Measurements from ENCODE around the gene RIBC2. TPM values are rescaled to one million over a fixed set of nuclear protein-coding genes. Genes with fewer than 3 reads are reported as not detected.
A peak's percentile ranks its signal among the peaks of the same experiment; 100 is the strongest.

The RIBC2 gene
- total RNA-seq, 4 donors from 2014 or later, result 0.94 to 1.1 TPM; not detected in 2

DNA sequence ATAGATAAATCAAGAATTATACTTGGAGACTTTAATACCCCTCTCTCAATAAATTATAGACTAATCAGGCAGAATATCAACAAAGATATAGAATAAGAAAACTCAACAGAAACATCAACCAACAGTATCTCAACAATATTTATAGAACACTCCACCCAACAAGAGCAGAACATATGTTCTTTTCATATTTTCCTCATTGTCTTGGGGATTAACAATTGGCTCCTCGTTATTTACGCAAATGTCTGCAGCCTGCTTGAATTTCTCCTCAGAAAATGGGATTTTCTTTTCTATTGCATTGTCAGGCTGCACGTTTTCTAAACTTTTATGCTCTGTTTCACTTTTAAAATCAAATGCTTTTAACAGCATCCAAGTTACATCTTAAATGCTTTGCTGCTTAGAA lies 52.1 kb downstream of the RIBC2 start:
- Histone ChIP-seq H3K27me3 (peaks cover 8% of the 10 kb centered on the region), H3K27ac (no peak overlapping the region), H3K9me3 (peaks cover 0 to 13% (median 0%) of the 10 kb centered on the region in 3 donors), H3K4me3 (no peak overlapping the region), H3K36me3 (no peaks in the 10 kb centered on the region), H3K4me1 (peaks cover 0 to 16% (median 0%) of the 10 kb centered on the region in 3 donors)
- TF ChIP-seq CTCF (IDR thresholded peaks at IDR 0.05), result no peak
- no peak for TF ChIP-seq POLR2AphosphoS5 (IDR thresholded peaks at IDR 0.05)
- TF ChIP-seq EP300 (IDR thresholded peaks at IDR 0.05), result no peak
- no peak for TF ChIP-seq POLR2A (IDR thresholded peaks at IDR 0.05)
- 62 to 78% methylated on average over 3 of the region's 3 CpGs for WGBS, 2 donors (ENCODE audit: low coverage in 1 of 2)
- ATAC-seq, result no peak

DNA sequence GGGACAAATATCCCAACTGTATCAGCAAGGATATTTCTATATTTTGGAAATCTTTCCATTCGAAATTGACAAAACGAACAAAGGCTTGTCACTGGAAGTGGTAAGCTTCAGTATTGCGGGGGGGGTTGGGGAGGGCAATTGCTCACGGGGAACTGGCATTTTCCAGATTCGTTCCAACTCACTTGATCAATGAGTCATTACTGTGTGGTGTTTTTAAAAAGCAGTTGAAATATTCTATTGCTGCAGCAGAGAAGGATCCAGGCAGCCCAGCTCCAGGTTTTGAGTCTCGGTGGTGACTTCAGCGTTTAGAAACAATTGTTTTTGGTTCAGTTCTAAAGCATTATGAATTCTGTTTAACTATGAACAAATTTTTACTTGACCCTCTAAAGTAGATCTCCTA lies 55.4 kb downstream of the RIBC2 start:
- H3K36me3 ChIP-seq, result no peaks in the 10 kb centered on the region
- peaks cover 8% of the 10 kb centered on the region for H3K27me3 ChIP-seq
- WGBS, 2 donors (ENCODE audit: low coverage in 1 of 2), result 49 to 64% methylated on average over 7 of the region's 7 CpGs
- H3K4me3 ChIP-seq, result no peak overlapping the region
- H3K27ac ChIP-seq, result peak overlapping the region in 1 of 4 donors; percentile 54
- H3K4me1 ChIP-seq, result peaks cover 0 to 13% (median 0%) of the 10 kb centered on the region in 3 donors
- no peak for TF ChIP-seq CTCF (IDR thresholded peaks at IDR 0.05)
- TF ChIP-seq POLR2A (IDR thresholded peaks at IDR 0.05), result no peak
- TF ChIP-seq POLR2AphosphoS5 (IDR thresholded peaks at IDR 0.05), result no peak
- no peak for TF ChIP-seq EP300 (IDR thresholded peaks at IDR 0.05)
- H3K9me3 ChIP-seq, result peaks cover 0 to 13% (median 0%) of the 10 kb centered on the region in 3 donors
- no peak for ATAC-seq

DNA sequence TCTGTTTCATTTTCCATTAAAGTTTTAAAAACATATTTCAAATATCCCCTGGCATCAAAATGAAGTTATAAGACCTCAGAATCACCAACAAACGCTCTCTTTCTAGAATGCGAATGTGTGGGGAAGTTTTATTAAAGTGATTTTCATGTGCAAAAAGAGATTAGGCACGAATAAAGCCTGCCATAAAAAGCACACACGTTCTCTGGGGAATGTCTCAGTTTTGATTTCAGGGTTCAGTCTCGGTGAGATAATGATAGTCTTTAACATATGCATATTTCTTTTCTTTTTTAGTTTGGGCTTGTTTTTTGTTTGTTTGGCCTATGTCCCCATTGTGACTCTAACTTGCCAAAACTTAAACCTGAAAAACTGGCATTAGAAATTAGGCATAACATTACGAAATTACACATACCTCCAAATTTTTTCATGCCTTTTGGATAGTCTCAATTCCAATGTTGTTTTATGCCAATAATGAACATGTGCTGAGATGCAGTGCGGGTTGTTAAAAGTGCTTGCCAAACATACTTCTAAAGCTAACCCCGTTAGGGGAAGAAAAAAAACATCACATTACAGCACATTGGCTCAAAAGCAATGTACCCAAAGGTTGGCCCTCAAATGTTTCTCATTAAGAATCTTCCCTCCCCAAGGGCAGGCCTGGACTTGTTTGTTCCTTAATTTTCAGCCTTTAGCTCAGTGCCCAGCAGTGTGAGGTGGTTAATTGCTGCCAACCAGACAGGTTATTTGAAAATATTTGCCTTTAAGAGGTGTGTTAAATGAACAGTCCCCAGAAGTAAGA lies 56.0 kb downstream of the RIBC2 start:
- peaks cover 0 to 13% (median 0%) of the 10 kb centered on the region in 3 donors for H3K9me3 ChIP-seq
- TF ChIP-seq CTCF (IDR thresholded peaks at IDR 0.05) (no peak), POLR2AphosphoS5 (IDR thresholded peaks at IDR 0.05) (no peak), POLR2A (IDR thresholded peaks at IDR 0.05) (no peak), EP300 (IDR thresholded peaks at IDR 0.05) (no peak)
- 45 to 47% methylated on average over 8 of the region's 8 CpGs for WGBS, 2 donors (ENCODE audit: low coverage in 1 of 2)
- peaks cover 8% of the 10 kb centered on the region for H3K27me3 ChIP-seq
- no peak overlapping the region for H3K4me3 ChIP-seq
- peak overlapping the region in 3 of 4 donors; percentile 36 to 57 (median 54) for H3K27ac ChIP-seq
- ATAC-seq, result peak; percentile 25
- no peaks in the 10 kb centered on the region for H3K36me3 ChIP-seq
- H3K4me1 ChIP-seq, result peaks cover 0 to 18% (median 0%) of the 10 kb centered on the region in 3 donors

- no peak for TF ChIP-seq EP300 (IDR thresholded peaks at IDR 0.05)
- no peak for TF ChIP-seq CTCF (IDR thresholded peaks at IDR 0.05)
- no peak for TF ChIP-seq POLR2AphosphoS5 (IDR thresholded peaks at IDR 0.05)
- no peak for TF ChIP-seq POLR2A (IDR thresholded peaks at IDR 0.05)
- Histone ChIP-seq H3K4me3 (no peak overlapping the region), H3K4me1 (peaks cover 0 to 21% (median 0%) of the 10 kb centered on the region in 3 donors), H3K27ac (peak overlapping the region in 1 of 4 donors; percentile 6), H3K27me3 (peaks cover 8% of the 10 kb centered on the region), H3K36me3 (no peaks in the 10 kb centered on the region), H3K9me3 (peaks cover 0 to 13% (median 0%) of the 10 kb centered on the region in 3 donors)
- WGBS, 2 donors (ENCODE audit: low coverage in 1 of 2), result 61 to 87% methylated on average over 5 to 8 of the region's 11 CpGs
- no peak for ATAC-seq
Observed at GRCh38 chr22:45470871-45471270, 57.4 kb downstream of the RIBC2 start.

DNA sequence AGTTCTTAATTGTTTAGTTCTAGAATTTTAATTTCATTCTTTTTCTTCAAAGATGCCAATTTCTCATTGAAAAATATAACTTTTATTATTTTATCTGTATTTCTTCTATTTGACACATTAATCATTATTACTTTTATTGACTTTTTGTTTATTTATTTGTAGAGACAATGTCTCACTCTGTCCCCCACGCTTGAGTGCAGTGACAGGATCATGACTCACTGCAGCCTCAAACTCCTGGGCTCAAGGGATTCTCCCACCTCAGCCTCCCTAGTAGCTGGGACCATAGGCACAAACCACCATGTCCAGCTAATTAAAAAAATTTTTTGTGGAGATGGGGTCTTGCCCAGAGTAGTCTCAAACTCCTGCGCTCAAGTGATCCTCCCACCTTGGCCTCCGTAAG lies 58.9 kb downstream of the RIBC2 start:
- peaks cover 0 to 31% (median 0%) of the 10 kb centered on the region in 3 donors for H3K4me1 ChIP-seq
- H3K4me3 ChIP-seq, result no peak overlapping the region
- H3K27me3 ChIP-seq, result peaks cover 1% of the 10 kb centered on the region
- 83 to 89% methylated on average over 3 of the region's 3 CpGs for WGBS, 2 donors (ENCODE audit: low coverage in 1 of 2)
- no peak for ATAC-seq
- TF ChIP-seq POLR2AphosphoS5 (IDR thresholded peaks at IDR 0.05), result no peak
- no peak overlapping the region for H3K27ac ChIP-seq
- H3K9me3 ChIP-seq, result peaks cover 0 to 1% (median 0%) of the 10 kb centered on the region in 3 donors
- H3K36me3 ChIP-seq, result no peaks in the 10 kb centered on the region

All from gastroesophageal sphincter (tissue), 4 donors.